A673 (cell line): ENCODE results near the gene SORCS1. TPM values are rescaled to one million over a fixed set of nuclear protein-coding genes. Genes with fewer than 3 reads are reported as not detected.

Experiments used
- BruUV-seq: library from RNA; stranded (reverse); fragments of 400-500 nt; replicated peaks from 2 replicates; lab custom pipeline; 2021; lab: Mats Ljungman, UMichigan
- CTCF ChIA-PET: fragments of 300-600 bp; sonication (Branson Sonifier 250); formaldehyde crosslinking; loops from one replicate; lab custom pipeline; 2022; ENCODE audit warnings: antibody characterized with exemption; lab: Charles Lee
- POLR2A ChIA-PET: fragments of 300-600 bp; sonication (Branson Sonifier 250); formaldehyde crosslinking; loops from one replicate; lab custom pipeline; 2022; ENCODE audit warnings: antibody characterized with exemption; ENCODE audit not compliant: low non-redundant PET; lab: Charles Lee
- DNase-seq: peaks from one replicate; pipeline ENCODE4 v3.0.0-alpha.2; 2015; ENCODE audit warnings: low spot score
- H3K27ac ChIP-seq: fragments of 200-600 bp; sonication (generic); 2 replicates; pipeline ENCODE4 v1.5.1; 2016; ENCODE audit warnings: mixed run types, low read depth, mild to moderate bottlenecking, mixed read lengths, antibody characterized with exemption, low read length; ENCODE audit not compliant: poor library complexity, severe bottlenecking
- H3K27me3 ChIP-seq: fragments of 200-600 bp; sonication (generic); replicated peaks from 2 replicates; pipeline ENCODE4 v1.6.1; 2017; ENCODE audit warnings: mixed run types, low read depth, mild to moderate bottlenecking, mixed read lengths, antibody characterized with exemption, low read length; ENCODE audit not compliant: insufficient read depth, poor library complexity
- H3K36me3 ChIP-seq: fragments of 200-600 bp; sonication (generic); 2 replicates; pipeline ENCODE4 v1.6.1; 2016; ENCODE audit warnings: mixed run types, mild to moderate bottlenecking, mixed read lengths, antibody characterized with exemption, low read length; ENCODE audit not compliant: insufficient read depth, poor library complexity, severe bottlenecking
- H3K4me1 ChIP-seq: fragments of 200-600 bp; sonication (generic); 2 replicates; pipeline ENCODE4 v1.6.1; 2017; ENCODE audit warnings: mixed run types, mild to moderate bottlenecking, mixed read lengths, antibody characterized with exemption, low read length; ENCODE audit not compliant: insufficient read depth, poor library complexity, severe bottlenecking
- H3K4me3 ChIP-seq: fragments of 200-600 bp; sonication (generic); 2 replicates; pipeline ENCODE4 v1.5.1; 2016; ENCODE audit warnings: low read depth, mixed run types, mild to moderate bottlenecking, mixed read lengths, low read length; ENCODE audit not compliant: poor library complexity, severe bottlenecking
- H3K9me3 ChIP-seq: fragments of 200-600 bp; sonication (generic); 2 replicates; pipeline ENCODE4 v1.6.1; 2016; ENCODE audit warnings: mixed run types, low read depth, mild to moderate bottlenecking, mixed read lengths, antibody characterized with exemption, low read length; ENCODE audit not compliant: poor library complexity, severe bottlenecking
- CTCF ChIP-seq: fragments of 300-800, 200-600 bp; sonication (generic); conservative IDR thresholded peaks from 2 replicates; pipeline ENCODE4 v1.5.1; 2017; ENCODE audit warnings: low read depth, mild to moderate bottlenecking, antibody characterized with exemption, low read length, moderate library complexity, mixed read lengths
- EZH2 ChIP-seq: fragments of 200-600 bp; sonication (generic); IDR thresholded peaks from 2 replicates; pipeline ENCODE4 v1.6.1; 2017; ENCODE audit warnings: borderline replicate concordance, low read depth, mild to moderate bottlenecking, mixed read lengths, antibody characterized with exemption, low read length; ENCODE audit not compliant: poor library complexity, severe bottlenecking
- intact Hi-C: fragments of 100-400 bp; cut with micrococcal nuclease; formaldehyde crosslinking; loops from one replicate; pipeline ENCODE4 v1.10.0; 2022; ENCODE audit not compliant: unreplicated experiment
- total RNA-seq: library from RNA; stranded (reverse); gene quantifications from 2 replicates; pipeline ENCODE4 v1.2.3, GENCODE V29; 2021

The SORCS1 gene
- total RNA-seq, 1 experiment from 2014 or later, result 0.34 TPM

- Histone ChIP-seq H3K27me3 (no peaks in the 10 kb centered on the region), H3K36me3 (no peaks in the 10 kb centered on the region), H3K27ac (no peak overlapping the region), H3K4me3 (no peak overlapping the region), H3K4me1 (no peaks in the 10 kb centered on the region), H3K9me3 (no peaks in the 10 kb centered on the region)
- intact Hi-C loops, result no loop called here
- no peak for DNase-seq
- ChIA-PET CTCF (no interaction called here), POLR2A (no interaction called here)
- BruUV-seq, result no TSS peak
- no peak for TF ChIP-seq EZH2
These were observed 177.1 kb downstream of the SORCS1 start for GRCh38 chr10:106987362-106987761.

GRCh38 chr10:106982268-106982667 lies 182.2 kb downstream of the SORCS1 start:
- POLR2A ChIA-PET, result no interaction called here
- BruUV-seq, result no TSS peak

GRCh38 chr10:106981452-106982075 lies 182.9 kb downstream of the SORCS1 start:
- Histone ChIP-seq H3K9me3 (no peaks in the 10 kb centered on the region), H3K27ac (no peak overlapping the region), H3K4me3 (no peak overlapping the region), H3K4me1 (peaks cover 17% of the 10 kb centered on the region), H3K27me3 (no peaks in the 10 kb centered on the region), H3K36me3 (no peaks in the 10 kb centered on the region)
- ChIA-PET POLR2A (no interaction called here), CTCF (interaction anchor here (0.6 kb wide), 2 partner anchors 187 to 602 kb away, joined by 5 to 7 read pairs; no protein-coding TSS in a partner anchor)
- no TSS peak for BruUV-seq
- intact Hi-C loops, result no loop called here
- TF ChIP-seq CTCF (no peak), EZH2 (no peak)
- peak; percentile 30 for DNase-seq

More at GRCh38 chr10:106982268-106982667, 182.2 kb downstream of the SORCS1 start:
- TF ChIP-seq EZH2, result no peak
- TF ChIP-seq CTCF, result no peak
- H3K4me3 ChIP-seq, result no peak overlapping the region
- no peaks in the 10 kb centered on the region for H3K27me3 ChIP-seq
- H3K27ac ChIP-seq, result no peak overlapping the region
- no peaks in the 10 kb centered on the region for H3K9me3 ChIP-seq
- CTCF ChIA-PET, result interaction anchor here (0.6 kb wide), 1 partner anchor 188 kb away, joined by 5 read pairs; no protein-coding TSS in a partner anchor
- H3K4me1 ChIP-seq, result peaks cover 17% of the 10 kb centered on the region
- DNase-seq, result no peak
- intact Hi-C loops, result no loop called here
- H3K36me3 ChIP-seq, result no peaks in the 10 kb centered on the region
